HG03575 (cell line): ENCODE data around the gene ZNF420.

Experiments
- ATAC-seq: cut with Tn5 transposase; IDR thresholded peaks from one replicate; pipeline ENCODE4 v1.9.1; 2021; ENCODE audit not compliant: unreplicated experiment, insufficient number of reproducible peaks, low FRiP score; ENCODE audit errors: extremely low read depth

The ZNF420 gene

DNA sequence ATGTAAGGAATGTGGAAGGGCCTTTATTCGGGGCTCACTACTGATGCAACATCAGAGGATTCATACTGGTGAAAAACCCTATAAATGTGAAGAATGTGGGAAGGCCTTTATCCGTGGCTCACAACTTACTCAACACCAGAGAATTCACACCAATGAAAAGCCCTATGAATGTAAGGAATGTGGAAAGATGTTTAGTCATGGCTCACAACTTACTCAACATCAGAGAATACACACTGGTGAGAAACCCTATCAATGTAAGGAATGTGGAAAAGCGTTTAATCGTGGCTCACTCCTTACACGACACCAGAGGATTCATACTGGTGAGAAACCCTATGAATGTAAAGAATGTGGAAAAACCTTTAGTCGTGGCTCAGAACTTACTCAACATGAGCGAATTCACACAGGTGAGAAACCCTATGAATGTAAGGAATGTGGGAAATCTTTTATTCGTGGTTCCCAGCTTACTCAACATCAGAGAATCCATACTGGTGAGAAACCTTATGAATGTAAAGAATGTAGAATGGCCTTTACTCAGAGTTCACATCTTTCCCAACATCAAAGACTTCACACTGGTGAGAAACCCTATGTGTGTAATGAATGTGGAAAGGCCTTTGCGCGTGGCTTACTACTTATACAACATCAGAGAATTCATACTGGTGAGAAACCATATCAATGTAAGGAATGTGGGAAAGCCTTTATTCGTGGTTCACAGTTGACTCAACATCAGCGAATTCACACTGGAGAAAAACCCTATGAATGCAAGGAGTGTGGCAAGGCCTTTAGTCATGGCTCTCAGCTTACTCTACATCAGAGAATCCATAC, 50.0 kb downstream of the ZNF420 start:
- no peak for ATAC-seq

DNA sequence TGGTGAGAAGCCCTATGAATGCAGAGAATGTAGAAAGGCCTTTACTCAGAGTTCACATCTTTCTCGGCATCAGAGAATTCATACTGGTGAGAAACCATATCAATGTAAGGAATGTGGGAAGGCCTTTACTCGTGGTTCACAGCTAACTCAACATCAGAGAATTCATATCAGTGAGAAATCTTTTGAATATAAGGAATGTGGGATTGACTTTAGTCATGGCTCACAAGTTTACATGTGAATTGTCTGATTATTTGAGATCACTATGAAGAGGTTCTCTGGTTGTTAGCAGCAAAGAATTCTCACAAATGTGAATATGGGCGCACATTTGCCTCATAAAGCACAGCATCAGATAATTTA, 50.6 kb downstream of the ZNF420 start:
- ATAC-seq, result no peak

DNA sequence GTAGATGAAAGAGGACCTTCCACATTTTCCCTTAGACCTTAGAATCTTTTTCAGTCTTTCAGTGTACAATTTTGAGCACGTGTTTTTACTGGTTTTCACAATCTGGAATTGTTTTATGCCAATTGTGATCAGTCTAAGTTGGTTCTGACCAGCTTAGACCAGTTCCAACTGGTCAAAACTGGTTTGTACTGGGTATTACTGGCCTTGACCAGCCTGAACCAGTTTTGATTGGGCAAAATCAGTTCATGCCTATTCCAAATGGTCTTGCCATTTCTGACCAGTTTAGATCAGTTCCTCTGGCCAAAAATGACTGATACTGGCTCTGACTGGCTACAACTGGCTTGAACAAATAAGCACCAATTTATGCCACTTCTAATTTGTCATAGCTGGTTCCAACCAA, 57.9 kb downstream of the ZNF420 start:
- no peak for ATAC-seq

DNA sequence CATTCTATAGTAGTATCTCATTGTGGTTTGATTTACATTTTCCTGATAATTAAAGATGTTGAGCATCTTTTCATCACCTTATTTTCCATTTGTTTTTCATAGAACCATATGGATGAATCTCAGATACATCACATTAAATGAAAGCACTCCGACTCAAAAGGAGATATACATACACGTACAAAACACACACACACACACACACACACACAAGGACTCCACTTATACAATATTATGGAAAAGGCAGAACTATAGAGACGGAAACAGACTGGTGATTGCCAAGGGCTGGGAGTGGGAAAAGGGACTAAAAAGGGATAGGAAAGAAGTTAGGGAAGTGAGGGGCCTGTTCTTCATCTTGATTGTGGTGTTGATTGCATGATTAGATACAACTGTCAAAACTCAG, 70.0 kb downstream of the ZNF420 start:
- ATAC-seq, result no peak

DNA sequence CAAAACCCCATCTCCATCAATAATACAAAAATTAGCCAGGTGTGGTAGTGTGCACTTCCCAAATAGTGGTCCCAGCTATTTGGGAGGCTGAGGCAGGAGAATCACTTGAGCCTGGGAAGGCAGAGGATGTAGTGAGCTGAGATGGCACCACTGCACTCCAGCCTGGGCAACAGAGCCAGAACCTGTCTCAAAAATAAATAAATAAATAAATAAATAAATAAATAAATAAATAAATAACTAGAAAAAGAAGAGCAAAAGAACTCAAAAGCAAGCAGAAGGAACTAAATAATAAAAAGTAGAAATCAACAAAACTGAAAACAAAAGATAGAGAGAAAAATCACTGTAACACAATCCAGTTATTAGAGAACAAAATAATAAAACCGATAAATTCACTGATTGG, 81.9 kb downstream of the ZNF420 start:
- no peak for ATAC-seq

DNA sequence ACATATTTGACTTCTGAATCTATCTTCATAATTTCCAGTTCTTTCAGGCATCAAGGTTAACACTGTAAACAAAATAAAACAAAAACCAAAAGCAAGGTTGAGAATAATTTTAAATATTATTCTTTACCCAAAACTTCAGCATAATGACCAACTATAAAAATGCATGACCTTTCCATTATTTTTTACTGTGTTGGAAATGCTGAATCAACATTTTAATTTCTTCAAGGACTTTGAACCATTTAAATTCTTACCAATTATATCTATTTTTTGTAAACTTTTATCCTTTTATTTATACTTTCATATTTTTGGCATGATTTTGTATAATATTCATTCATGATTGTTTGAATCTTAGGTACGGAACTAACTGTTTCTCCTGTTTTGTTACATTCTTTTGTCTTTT, 87.4 kb downstream of the ZNF420 start:
- no peak for ATAC-seq

DNA sequence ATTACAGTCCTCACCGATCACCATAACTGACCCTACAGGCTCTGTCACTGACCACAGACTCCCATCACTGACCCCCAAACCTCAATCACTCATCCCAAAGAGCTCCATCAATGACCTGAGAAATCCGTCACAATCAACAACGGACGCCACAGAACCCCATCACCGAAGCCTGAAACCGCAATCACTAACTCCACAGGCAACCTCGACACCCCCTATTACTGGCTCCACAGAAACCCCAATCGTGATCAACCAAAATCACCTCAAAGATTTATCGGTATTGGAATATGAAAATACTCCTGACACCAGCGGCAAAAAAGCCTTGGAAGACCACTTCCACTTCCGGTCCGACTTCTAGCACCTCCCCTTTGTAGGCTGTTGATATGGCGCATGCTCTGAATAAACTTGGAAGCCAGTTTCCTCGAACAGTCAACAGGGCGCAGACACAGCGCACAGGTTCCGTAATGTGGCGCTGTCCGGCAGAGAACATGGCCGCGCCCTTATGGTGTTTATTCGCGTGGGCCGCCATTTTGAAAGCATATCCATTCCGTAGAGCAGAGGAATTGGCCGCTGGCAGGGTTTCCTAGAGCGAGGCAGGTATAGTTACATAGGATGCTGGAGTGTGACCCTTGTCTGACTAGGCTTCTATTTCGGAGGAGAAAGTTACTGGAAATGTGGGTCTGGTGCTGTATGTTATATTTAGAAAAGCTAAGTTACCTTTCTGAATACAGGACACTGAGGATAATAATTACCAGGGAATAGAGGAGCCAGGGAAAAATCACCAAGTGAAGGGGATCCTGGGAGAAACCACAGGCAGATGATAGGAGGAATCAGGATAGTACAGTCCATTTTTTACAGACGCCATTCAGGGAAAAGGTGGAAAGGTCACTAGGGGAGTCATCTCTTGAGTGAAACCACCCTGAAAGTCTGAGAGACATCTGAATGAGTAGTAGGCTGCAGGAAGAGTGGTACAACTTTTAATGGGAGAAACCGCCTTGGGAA, 94.4 kb downstream of the ZNF420 start, which contains the start of gene ZNF585A:
ZNF585A (minus strand) TSS at position 328 of the 999 bp plus-strand sequence. CDS start 2,785 bp downstream, outside the sequence.
- ATAC-seq, result peak; percentile 73
